ENCODE data around the gene PIP4P1.

Gene PIP4P1

DNA sequence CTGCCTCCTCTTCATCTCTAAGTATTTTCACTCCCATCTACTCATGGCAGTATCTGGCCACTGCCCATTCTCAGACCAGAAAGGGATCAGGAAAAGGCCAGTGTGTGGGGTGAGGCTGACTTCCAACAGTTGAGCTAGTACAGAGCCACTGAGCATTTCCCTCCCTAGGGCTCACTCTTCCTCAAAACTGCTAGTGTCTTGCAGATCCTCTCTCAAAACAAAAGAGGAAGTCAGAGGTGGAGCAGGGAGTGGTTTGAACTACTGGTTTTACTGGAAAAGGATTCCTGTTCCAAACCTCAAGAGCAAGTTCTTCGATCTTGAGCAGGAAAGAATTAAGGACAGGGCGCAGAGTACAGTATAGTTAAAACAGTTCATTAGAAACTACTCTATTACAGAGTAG is 32.4 kb upstream of the PIP4P1 start:
- Histone ChIP-seq H3K27ac (replicated peaks) (peak overlapping the region; percentile 89), H3K27me3 (ENCODE audit: insufficient read depth, poor library complexity, severe bottlenecking) (no peaks in the 10 kb centered on the region), H3K4me3 (replicated peaks; ENCODE audit: insufficient read depth, low read length) (no peak overlapping the region)
- TF ChIP-seq GABPA (IDR thresholded peaks at IDR 0.05; ENCODE audit: low read depth) (no peak), SPI1 (IDR thresholded peaks at IDR 0.05; ENCODE audit: borderline replicate concordance, low read depth) (peak; percentile 100), POLR2AphosphoS5 (IDR thresholded peaks at IDR 0.05; ENCODE audit: low read depth) (peak; percentile 15; the same call in 1 of the 2 replicates)
- DNase-seq (ENCODE audit: low read depth in 1 of 2, low spot score in 1 of 2), result peak in 1 of 2 experiments; percentile 88

DNA sequence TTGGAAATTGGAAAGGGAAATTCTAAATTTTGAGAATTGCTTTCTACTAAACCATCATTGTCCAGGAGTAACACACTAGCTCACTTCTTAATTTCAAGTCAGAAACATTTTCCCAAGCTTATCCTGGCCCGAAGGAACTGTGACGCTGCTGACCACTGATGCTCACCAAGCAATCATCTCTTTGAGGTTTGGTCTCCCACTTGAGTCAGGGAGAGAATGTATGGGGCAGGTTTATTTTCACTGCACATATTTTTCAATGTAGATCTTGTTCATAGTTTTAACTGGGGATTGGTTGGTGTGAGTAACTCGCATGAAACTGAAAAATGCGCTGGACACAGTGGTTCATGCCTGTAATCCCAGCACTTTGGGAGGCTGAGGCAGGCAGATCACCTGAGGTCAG is 31.3 kb upstream of the PIP4P1 start:
- no peak for DNase-seq (ENCODE audit: low read depth in 1 of 2, low spot score in 1 of 2)
- TF ChIP-seq GABPA (IDR thresholded peaks at IDR 0.05; ENCODE audit: low read depth) (no peak), POLR2AphosphoS5 (IDR thresholded peaks at IDR 0.05; ENCODE audit: low read depth) (no peak)
- TF ChIP-seq, protein P1, sequence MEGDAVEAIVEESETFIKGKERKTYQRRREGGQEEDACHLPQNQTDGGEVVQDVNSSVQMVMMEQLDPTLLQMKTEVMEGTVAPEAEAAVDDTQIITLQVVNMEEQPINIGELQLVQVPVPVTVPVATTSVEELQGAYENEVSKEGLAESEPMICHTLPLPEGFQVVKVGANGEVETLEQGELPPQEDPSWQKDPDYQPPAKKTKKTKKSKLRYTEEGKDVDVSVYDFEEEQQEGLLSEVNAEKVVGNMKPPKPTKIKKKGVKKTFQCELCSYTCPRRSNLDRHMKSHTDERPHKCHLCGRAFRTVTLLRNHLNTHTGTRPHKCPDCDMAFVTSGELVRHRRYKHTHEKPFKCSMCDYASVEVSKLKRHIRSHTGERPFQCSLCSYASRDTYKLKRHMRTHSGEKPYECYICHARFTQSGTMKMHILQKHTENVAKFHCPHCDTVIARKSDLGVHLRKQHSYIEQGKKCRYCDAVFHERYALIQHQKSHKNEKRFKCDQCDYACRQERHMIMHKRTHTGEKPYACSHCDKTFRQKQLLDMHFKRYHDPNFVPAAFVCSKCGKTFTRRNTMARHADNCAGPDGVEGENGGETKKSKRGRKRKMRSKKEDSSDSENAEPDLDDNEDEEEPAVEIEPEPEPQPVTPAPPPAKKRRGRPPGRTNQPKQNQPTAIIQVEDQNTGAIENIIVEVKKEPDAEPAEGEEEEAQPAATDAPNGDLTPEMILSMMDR (IDR thresholded peaks at IDR 0.05; ENCODE audit: insufficient read depth, low read length), result no peak
- TF ChIP-seq, protein P2, sequence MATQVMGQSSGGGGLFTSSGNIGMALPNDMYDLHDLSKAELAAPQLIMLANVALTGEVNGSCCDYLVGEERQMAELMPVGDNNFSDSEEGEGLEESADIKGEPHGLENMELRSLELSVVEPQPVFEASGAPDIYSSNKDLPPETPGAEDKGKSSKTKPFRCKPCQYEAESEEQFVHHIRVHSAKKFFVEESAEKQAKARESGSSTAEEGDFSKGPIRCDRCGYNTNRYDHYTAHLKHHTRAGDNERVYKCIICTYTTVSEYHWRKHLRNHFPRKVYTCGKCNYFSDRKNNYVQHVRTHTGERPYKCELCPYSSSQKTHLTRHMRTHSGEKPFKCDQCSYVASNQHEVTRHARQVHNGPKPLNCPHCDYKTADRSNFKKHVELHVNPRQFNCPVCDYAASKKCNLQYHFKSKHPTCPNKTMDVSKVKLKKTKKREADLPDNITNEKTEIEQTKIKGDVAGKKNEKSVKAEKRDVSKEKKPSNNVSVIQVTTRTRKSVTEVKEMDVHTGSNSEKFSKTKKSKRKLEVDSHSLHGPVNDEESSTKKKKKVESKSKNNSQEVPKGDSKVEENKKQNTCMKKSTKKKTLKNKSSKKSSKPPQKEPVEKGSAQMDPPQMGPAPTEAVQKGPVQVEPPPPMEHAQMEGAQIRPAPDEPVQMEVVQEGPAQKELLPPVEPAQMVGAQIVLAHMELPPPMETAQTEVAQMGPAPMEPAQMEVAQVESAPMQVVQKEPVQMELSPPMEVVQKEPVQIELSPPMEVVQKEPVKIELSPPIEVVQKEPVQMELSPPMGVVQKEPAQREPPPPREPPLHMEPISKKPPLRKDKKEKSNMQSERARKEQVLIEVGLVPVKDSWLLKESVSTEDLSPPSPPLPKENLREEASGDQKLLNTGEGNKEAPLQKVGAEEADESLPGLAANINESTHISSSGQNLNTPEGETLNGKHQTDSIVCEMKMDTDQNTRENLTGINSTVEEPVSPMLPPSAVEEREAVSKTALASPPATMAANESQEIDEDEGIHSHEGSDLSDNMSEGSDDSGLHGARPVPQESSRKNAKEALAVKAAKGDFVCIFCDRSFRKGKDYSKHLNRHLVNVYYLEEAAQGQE (IDR thresholded peaks at IDR 0.05; ENCODE audit: insufficient replicate concordance, low read depth), result no peak
- H3K27ac ChIP-seq (replicated peaks), result peak overlapping the region; percentile 89
- H3K4me3 ChIP-seq (replicated peaks; ENCODE audit: insufficient read depth, low read length), result no peak overlapping the region
- H3K27me3 ChIP-seq (ENCODE audit: insufficient read depth, poor library complexity, severe bottlenecking), result no peaks in the 10 kb centered on the region

DNA sequence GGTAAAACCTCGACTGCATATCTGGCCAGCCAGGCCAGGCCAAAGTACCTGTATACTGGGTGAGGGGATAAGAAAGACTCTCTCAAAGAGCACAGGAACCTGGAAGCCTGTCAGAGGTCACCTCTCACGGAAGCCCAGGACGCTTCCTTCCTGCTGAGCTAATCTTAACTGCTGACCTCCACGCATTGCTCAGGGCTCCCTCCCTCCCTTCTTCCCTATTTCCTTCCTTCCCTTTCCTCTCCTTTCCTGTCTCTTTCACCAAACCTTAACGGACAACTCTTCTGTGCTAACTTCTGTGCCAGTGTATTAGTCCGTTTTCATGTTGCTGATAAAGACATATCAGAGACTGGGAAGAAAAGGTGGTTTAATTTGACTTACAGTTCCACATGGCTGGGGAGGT is 29.3 kb upstream of the PIP4P1 start:
- DNase-seq (ENCODE audit: low read depth in 1 of 2, low spot score in 1 of 2), result peak in 1 of 2 experiments; percentile 57
- Histone ChIP-seq H3K27me3 (ENCODE audit: insufficient read depth, poor library complexity, severe bottlenecking) (no peaks in the 10 kb centered on the region), H3K4me3 (replicated peaks; ENCODE audit: insufficient read depth, low read length) (no peak overlapping the region), H3K27ac (replicated peaks) (peak overlapping the region; percentile 89)
- TF ChIP-seq, protein P1 (IDR thresholded peaks at IDR 0.05; ENCODE audit: insufficient read depth, low read length), result no peak
- TF ChIP-seq POLR2AphosphoS5 (IDR thresholded peaks at IDR 0.05; ENCODE audit: low read depth) (no peak), GABPA (IDR thresholded peaks at IDR 0.05; ENCODE audit: low read depth) (no peak), SPI1 (IDR thresholded peaks at IDR 0.05; ENCODE audit: borderline replicate concordance, low read depth) (no peak; the same call in 1 of the 2 replicates)
- TF ChIP-seq, protein P2 (IDR thresholded peaks at IDR 0.05; ENCODE audit: insufficient replicate concordance, low read depth), result no peak

DNA sequence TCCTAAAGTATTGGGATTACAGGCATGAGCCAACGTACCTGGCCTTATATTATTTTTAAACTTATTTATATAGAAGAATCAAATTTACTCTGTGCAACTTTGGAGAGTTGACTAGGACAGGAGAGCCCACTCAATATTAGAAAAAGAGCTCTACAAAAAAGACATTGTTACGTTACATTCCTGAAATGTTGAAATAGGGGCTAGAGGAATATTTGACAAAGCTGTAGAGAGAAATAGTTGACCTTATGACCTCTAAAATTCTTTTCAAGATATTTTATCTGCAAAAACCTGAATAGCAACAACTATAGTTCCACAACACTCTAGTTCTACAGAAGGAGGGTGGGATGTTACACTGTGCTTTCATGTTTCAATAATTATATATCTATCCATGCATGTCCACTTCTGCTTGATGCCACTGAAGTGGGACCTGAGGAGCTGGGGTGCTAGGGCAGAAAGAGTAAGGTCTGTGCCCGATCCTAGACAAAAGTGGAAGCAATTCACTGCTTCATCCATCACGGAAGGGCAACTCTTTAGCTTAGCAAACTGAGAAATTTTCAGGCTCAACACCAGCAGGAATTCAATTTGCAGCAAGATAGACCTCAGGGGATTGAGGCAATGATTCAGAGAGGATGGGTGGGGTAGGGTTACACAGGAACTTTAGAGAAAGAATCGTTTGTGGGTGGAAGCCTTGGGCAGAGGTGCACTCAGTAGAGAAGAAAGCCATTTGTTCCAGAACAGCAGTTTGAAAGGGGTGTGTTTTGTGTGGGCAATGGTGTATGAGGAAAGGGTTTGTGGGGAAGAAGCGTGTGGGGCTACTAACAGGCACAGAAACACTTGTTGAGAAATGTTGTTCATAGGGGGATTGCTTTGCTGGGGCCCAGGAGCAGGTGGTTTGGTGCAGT is 28.1 kb upstream of the PIP4P1 start:
- H3K4me3 ChIP-seq (replicated peaks; ENCODE audit: insufficient read depth, low read length), result no peak overlapping the region
- no peaks in the 10 kb centered on the region for H3K27me3 ChIP-seq (ENCODE audit: insufficient read depth, poor library complexity, severe bottlenecking)
- DNase-seq (ENCODE audit: low read depth in 1 of 2, low spot score in 1 of 2), result peak in 1 of 2 experiments; percentile 89
- H3K27ac ChIP-seq (replicated peaks), result peak overlapping the region; percentile 89
- TF ChIP-seq SPI1 (IDR thresholded peaks at IDR 0.05; ENCODE audit: borderline replicate concordance, low read depth) (no peak), POLR2AphosphoS5 (IDR thresholded peaks at IDR 0.05; ENCODE audit: low read depth) (peak; percentile 38; the same call in 1 of the 2 replicates)

All from HL-60 (cell line).